ENCODE measurements around the gene TSPAN9. TPM values are rescaled to one million over a fixed set of nuclear protein-coding genes. Genes with fewer than 3 reads are reported as not detected.

TSPAN9 gene
- total RNA-seq, 1 experiment from 2014 or later, result 7.7 TPM

DNA sequence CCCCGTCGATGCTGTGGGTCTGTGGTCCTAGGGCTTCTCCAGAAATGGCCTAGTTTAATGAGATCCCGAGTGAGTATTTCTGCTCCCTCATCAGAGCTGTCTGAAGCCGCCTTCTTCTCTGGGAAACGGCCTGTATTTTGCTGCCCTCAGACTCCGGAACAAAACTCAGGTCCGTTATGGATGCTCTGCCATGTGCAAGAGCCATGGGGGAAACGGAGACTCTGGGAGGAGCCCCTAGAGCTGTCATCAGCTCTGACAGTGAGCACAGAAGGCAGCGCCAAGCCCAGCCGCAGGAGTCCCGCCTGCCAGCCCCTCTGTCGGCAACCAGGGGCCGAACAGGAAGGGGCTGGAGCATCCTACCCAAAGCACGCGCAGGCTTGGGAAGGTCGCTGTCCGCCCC is 221.4 kb downstream of the TSPAN9 start:
- POLR2A ChIA-PET, result no interaction called here
- H3K27me3 ChIP-seq (ENCODE audit: control insufficient read depth, insufficient read depth, low read length), result no peaks in the 10 kb centered on the region
- H3K27ac ChIP-seq (ENCODE audit: low read length), result no peak overlapping the region
- intact Hi-C loops (cut with micrococcal nuclease; ENCODE audit: unreplicated experiment), result no loop called here
- no peaks in the 10 kb centered on the region for H3K9me3 ChIP-seq (ENCODE audit: control insufficient read depth, insufficient read depth, low read depth, low read length)
- ATAC-seq, result no peak
- in situ Hi-C loops (cut with HindIII; ENCODE audit: low pct_unique_long_range_greater_than_20kb, low sequenced_read_pairs), result no loop called here
- CTCF ChIA-PET, result no interaction called here
- no TSS peak for BruUV-seq (replicated peaks)
- TF ChIP-seq SIN3A (IDR thresholded peaks at IDR 0.05; ENCODE audit: borderline replicate concordance, insufficient read depth, low read depth, low read length), result no peak
- TF ChIP-seq, protein P1, sequence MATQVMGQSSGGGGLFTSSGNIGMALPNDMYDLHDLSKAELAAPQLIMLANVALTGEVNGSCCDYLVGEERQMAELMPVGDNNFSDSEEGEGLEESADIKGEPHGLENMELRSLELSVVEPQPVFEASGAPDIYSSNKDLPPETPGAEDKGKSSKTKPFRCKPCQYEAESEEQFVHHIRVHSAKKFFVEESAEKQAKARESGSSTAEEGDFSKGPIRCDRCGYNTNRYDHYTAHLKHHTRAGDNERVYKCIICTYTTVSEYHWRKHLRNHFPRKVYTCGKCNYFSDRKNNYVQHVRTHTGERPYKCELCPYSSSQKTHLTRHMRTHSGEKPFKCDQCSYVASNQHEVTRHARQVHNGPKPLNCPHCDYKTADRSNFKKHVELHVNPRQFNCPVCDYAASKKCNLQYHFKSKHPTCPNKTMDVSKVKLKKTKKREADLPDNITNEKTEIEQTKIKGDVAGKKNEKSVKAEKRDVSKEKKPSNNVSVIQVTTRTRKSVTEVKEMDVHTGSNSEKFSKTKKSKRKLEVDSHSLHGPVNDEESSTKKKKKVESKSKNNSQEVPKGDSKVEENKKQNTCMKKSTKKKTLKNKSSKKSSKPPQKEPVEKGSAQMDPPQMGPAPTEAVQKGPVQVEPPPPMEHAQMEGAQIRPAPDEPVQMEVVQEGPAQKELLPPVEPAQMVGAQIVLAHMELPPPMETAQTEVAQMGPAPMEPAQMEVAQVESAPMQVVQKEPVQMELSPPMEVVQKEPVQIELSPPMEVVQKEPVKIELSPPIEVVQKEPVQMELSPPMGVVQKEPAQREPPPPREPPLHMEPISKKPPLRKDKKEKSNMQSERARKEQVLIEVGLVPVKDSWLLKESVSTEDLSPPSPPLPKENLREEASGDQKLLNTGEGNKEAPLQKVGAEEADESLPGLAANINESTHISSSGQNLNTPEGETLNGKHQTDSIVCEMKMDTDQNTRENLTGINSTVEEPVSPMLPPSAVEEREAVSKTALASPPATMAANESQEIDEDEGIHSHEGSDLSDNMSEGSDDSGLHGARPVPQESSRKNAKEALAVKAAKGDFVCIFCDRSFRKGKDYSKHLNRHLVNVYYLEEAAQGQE (IDR thresholded peaks at IDR 0.05; ENCODE audit: insufficient read depth in 1 of 2, low read depth in 2 of 2, low read length in 1 of 2), result no peak
- no peak for TF ChIP-seq TCF7L2 (IDR thresholded peaks at IDR 0.05; ENCODE audit: low read depth, low read length)
- TF ChIP-seq POLR2AphosphoS5 (IDR thresholded peaks at IDR 0.05; ENCODE audit: low read depth, low read length), result no peak
- TF ChIP-seq, protein P2, sequence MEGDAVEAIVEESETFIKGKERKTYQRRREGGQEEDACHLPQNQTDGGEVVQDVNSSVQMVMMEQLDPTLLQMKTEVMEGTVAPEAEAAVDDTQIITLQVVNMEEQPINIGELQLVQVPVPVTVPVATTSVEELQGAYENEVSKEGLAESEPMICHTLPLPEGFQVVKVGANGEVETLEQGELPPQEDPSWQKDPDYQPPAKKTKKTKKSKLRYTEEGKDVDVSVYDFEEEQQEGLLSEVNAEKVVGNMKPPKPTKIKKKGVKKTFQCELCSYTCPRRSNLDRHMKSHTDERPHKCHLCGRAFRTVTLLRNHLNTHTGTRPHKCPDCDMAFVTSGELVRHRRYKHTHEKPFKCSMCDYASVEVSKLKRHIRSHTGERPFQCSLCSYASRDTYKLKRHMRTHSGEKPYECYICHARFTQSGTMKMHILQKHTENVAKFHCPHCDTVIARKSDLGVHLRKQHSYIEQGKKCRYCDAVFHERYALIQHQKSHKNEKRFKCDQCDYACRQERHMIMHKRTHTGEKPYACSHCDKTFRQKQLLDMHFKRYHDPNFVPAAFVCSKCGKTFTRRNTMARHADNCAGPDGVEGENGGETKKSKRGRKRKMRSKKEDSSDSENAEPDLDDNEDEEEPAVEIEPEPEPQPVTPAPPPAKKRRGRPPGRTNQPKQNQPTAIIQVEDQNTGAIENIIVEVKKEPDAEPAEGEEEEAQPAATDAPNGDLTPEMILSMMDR (IDR thresholded peaks at IDR 0.05), result no peak
- H3K4me3 ChIP-seq (ENCODE audit: low read depth in 2 of 2, low read length in 2 of 2), result no peak overlapping the region
- H3K36me3 ChIP-seq (ENCODE audit: control insufficient read depth, insufficient read depth, low read length), result no peaks in the 10 kb centered on the region
- DNase-seq (ENCODE audit: low read depth, low spot score), result no peak
- peaks cover 4% of the 10 kb centered on the region; the same call in 1 of the 2 replicates for H3K4me1 ChIP-seq (ENCODE audit: control insufficient read depth, insufficient read depth, low read length)

DNA sequence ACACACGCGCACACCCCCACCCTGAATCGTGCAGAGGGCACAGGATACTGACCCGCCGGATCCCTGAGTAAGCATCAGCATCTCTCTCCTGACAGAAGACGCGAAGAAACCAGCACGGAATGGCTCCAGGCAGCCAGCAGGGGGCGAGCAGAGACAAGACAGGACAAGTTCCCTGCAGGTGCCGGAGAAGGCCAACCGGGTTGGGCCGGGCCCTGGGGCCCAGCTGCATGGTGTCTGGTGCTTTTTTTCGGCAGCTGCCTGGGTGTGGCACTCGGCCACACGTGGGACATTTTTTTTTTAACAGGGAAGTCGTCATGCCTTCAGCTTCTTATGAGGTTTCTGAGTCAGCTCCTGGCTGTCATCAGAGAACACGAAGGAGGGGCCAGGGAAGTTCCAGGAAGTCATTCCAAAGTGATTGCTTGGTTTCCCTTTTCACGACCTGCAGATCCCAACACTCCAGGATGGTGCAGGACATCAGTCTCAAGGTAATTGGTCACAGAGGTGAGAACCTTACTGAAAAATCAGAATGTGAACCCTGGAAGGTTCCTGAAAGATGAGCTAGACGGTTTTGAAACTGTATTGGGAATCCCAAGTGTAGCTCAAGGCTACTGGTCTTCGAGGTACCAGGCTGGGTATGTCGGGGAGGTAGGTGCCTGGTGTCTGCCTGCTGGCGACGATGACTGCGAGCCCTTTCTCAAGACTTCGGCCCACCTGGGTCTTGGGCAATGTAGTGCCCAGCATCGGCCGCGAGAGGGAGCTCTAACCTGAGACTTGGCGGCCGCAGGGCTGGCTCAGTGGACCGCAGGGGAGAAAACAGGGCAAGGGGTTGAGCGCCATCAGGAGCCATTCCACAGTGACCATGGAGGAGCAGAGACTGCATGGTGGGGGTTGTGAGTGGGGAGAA is 223.0 kb downstream of the TSPAN9 start:
- ChIA-PET CTCF (interaction anchor here (0.5 to 2.2 kb wide), 13 partner anchors 12 to 960 kb away, joined by 3 to 10 read pairs (median 4); no protein-coding TSS in a partner anchor), POLR2A (interaction anchor here (0.8 kb wide), 1 partner anchor 76 kb away, joined by 4 read pairs; no protein-coding TSS in a partner anchor)
- TF ChIP-seq SIN3A (IDR thresholded peaks at IDR 0.05; ENCODE audit: borderline replicate concordance, insufficient read depth, low read depth, low read length), result no peak
- TF ChIP-seq, protein P2 (IDR thresholded peaks at IDR 0.05), result peak; percentile 85
- no peak for TF ChIP-seq POLR2AphosphoS5 (IDR thresholded peaks at IDR 0.05; ENCODE audit: low read depth, low read length)
- ATAC-seq, result peak; percentile 81
- Histone ChIP-seq H3K4me1 (ENCODE audit: control insufficient read depth, insufficient read depth, low read length) (peaks cover 4% of the 10 kb centered on the region; the same call in 1 of the 2 replicates), H3K36me3 (ENCODE audit: control insufficient read depth, insufficient read depth, low read length) (no peaks in the 10 kb centered on the region), H3K27ac (ENCODE audit: low read length) (no peak overlapping the region), H3K27me3 (ENCODE audit: control insufficient read depth, insufficient read depth, low read length) (no peaks in the 10 kb centered on the region), H3K9me3 (ENCODE audit: control insufficient read depth, insufficient read depth, low read depth, low read length) (no peaks in the 10 kb centered on the region), H3K4me3 (ENCODE audit: low read depth in 2 of 2, low read length in 2 of 2) (peak overlapping the region in 1 of 2 experiments; percentile 40; a peak in 2 of 4 replicates)
- intact Hi-C loops (cut with micrococcal nuclease; ENCODE audit: unreplicated experiment), result loop anchor here (2.0 to 10.0 kb wide), 3 partner anchors 155 to 505 kb away; no protein-coding TSS in a partner anchor
- peak; percentile 74 for DNase-seq (ENCODE audit: low read depth, low spot score)
- no TSS peak for BruUV-seq (replicated peaks)
- in situ Hi-C loops (cut with HindIII; ENCODE audit: low pct_unique_long_range_greater_than_20kb, low sequenced_read_pairs), result no loop called here
